ENCODE data around the gene HDAC11. TPM values are rescaled to one million over a fixed set of nuclear protein-coding genes. Genes with fewer than 3 reads are reported as not detected.

HDAC11 gene
- total and polyA plus RNA-seq, 2 of the 13 experiments (the other 11 are each of a cell fraction or from before 2014, with no cell fraction given) = 13.7 to 33.1 TPM

GRCh38 chr3:13519006-13519791 lies 39.1 kb downstream of the HDAC11 start:
- Histone ChIP-seq H3K4me3 (replicated peaks in 1 of 3; ENCODE audit: insufficient read depth in 1 of 3, low read depth in 2 of 3, low read length in 3 of 3) (no peak overlapping the region), H3K79me2 (ENCODE audit: insufficient read depth, low read length) (no peaks in the 10 kb centered on the region), H3K4me1 (ENCODE audit: insufficient read depth, low read length) (0 out of 2 replicates have a peak, but pooled peaks cover under 1% of the 10 kb centered on the region), H3K9me3 (ENCODE audit: low read length) (no peaks in the 10 kb centered on the region), H3K9ac (ENCODE audit: insufficient read depth, low read depth, low read length) (no peak overlapping the region), H4K20me1 (ENCODE audit: insufficient read depth, low read length) (no peaks in the 10 kb centered on the region), H2AFZ (ENCODE audit: low read length) (no peak overlapping the region), H3K27ac (ENCODE audit: extremely low read length, insufficient read depth, low read length) (no peak overlapping the region), H3K27me3 (ENCODE audit: control insufficient read depth in 1 of 2, insufficient read depth in 2 of 2, low read length in 2 of 2) (peaks cover 12 to 72% of the 10 kb centered on the region in 2 experiments), H3K4me2 (ENCODE audit: low read depth, low read length) (peak overlapping the region; percentile 24), H3K36me3 (replicated peaks in 1 of 2; ENCODE audit: control insufficient read depth in 1 of 2, insufficient read depth in 2 of 2, low read length in 2 of 2) (no peaks in the 10 kb centered on the region)
- FAIRE-seq = no peak
- peak; percentile 73 for ATAC-seq
- DNase-seq (ENCODE audit: low spot score) = no peak
- in situ Hi-C loops (cut with HindIII; ENCODE audit: extremely low pct_ligation_motif_present, low pct_unique_long_range_greater_than_20kb) (no loop called here), intact Hi-C loops (cut with micrococcal nuclease; ENCODE audit: unreplicated experiment) (no loop called here)
- no peak for TF ChIP-seq ZNF720 (CRISPR knock-in tag; IDR thresholded peaks at IDR 0.05)
- no peak for TF ChIP-seq RERE (CRISPR knock-in tag; IDR thresholded peaks at IDR 0.05; ENCODE audit: low read depth)
- peak; percentile 33; the same call in 1 of the 2 replicates for TF ChIP-seq CTCF (CRISPR knock-in tag; IDR thresholded peaks at IDR 0.05)
- ChIA-PET POLR2A (no interaction called here), CTCF (ENCODE audit: low intra/inter-chr PET ratio, low total read pairs) (no interaction called here)
- 39% methylated on average over 5 of the region's 19 CpGs for whole genome bisulfite sequencing (ENCODE audit: low lambda C conversion rate)
- BruUV-seq (replicated peaks) = no TSS peak

Measured in HepG2 (cell line).